Sigmoid colon (tissue), 7 donors: ENCODE data around the gene ESR1. TPM values are rescaled to one million over a fixed set of nuclear protein-coding genes. Genes with fewer than 3 reads are reported as not detected.

Experiments used
- DNase-seq: peaks from one replicate; pipeline ENCODE4 v3.0.0-alpha.2; 2019
- H3K27ac ChIP-seq, 4 donors: fragments of 200-600 bp; sonication (generic); one replicate each; pipeline ENCODE4 v1.5.1; 2016 to 2019; ENCODE audit warnings: mild to moderate bottlenecking in 1 of 4
- H3K27me3 ChIP-seq, 3 donors: fragments of 200-600 bp; sonication (generic); one replicate each; pipeline ENCODE4 v1.5.1; 2019; ENCODE audit warnings: mild to moderate bottlenecking in 1 of 3
- H3K36me3 ChIP-seq, 4 donors: fragments of 200-600 bp; sonication (generic); one replicate each; pipeline ENCODE4 v1.5.1; 2016 to 2019
- H3K4me1 ChIP-seq, 4 donors: fragments of 200-600 bp; sonication (generic); one replicate each; pipeline ENCODE4 v1.5.1; 2017 to 2019
- H3K4me3 ChIP-seq, 4 donors: fragments of 200-600 bp; sonication (generic); one replicate each; pipeline ENCODE4 v1.5.1; 2017 to 2019; ENCODE audit warnings: mild to moderate bottlenecking in 2 of 4, moderate library complexity in 1 of 4
- H3K9me3 ChIP-seq, 4 donors: fragments of 200-600 bp in 3 of 4; sonication (generic) in 3 of 4; one replicate each; pipeline versions ENCODE4 v1.5.1 to v1.6.1; 2013 to 2019
- CTCF ChIP-seq, 4 experiments: fragments of 450-650 bp in 3 of 4; fragments of 200-600 bp in 1 of 4; IDR thresholded peaks; one replicate each; pipeline ENCODE4 v1.5.1; 2016 to 2019; ENCODE audit warnings: antibody characterized with exemption in 4 of 4, mild to moderate bottlenecking in 3 of 4, moderate library complexity in 2 of 4
- EP300 ChIP-seq, 4 donors: sonication (generic); formaldehyde crosslinking; IDR thresholded peaks; one replicate each; pipeline ENCODE4 v1.6.1; 2017; ENCODE audit warnings: antibody characterized with exemption in 4 of 4
- POLR2A ChIP-seq, 2 donors: fragments of 450-650 bp; IDR thresholded peaks; one replicate each; pipeline ENCODE4 v1.6.1; 2016; ENCODE audit warnings: antibody characterized with exemption in 2 of 2, mild to moderate bottlenecking in 2 of 2, moderate library complexity in 2 of 2
- POLR2AphosphoS5 ChIP-seq, 4 donors: sonication (generic); formaldehyde crosslinking; IDR thresholded peaks; one replicate each; pipeline ENCODE4 v1.6.1; 2017; ENCODE audit warnings: antibody characterized with exemption in 4 of 4
- WGBS, 2 donors: extraction: QIAGEN DNeasy Blood & Tissue Kit; methylation state at CpG; one replicate each; pipeline ENCODE4 v1.1.7; 2013; 5-methylcytosine and 5-hydroxymethylcytosine counted together
- intact Hi-C: fragments of 100-400 bp; cut with DNase I; formaldehyde crosslinking; loops from one replicate; pipeline ENCODE4 v1.15.1; 2023
- polyA plus RNA-seq, 3 donors: library from polyadenylated mRNA; stranded (reverse); fragments of 200-250 nt; gene quantifications; one replicate each; pipeline ENCODE4 v1.2.3, GENCODE V29; 2013
- total RNA-seq, 4 donors: library from RNA; depleted of rRNA; stranded (reverse); fragments of >200 nt; gene quantifications; one replicate each; pipeline ENCODE4 v1.1.0, GENCODE V29; 2016
- donor health status: healthy with polysubstance abuse.
- donor health status: Bipolar disorder and iron deficiency.
- donor health status: healthy.

Gene ESR1
- total and polyA plus RNA-seq, 7 donors: under 0.01 to 2.2 (median 0.91) TPM; not detected in 1

GRCh38 chr6:151822252-151823111 lies 15.0 kb downstream of the ESR1 start:
- no peak overlapping the region for H3K4me3 ChIP-seq
- H3K36me3 ChIP-seq: no peaks in the 10 kb centered on the region
- H3K27ac ChIP-seq: no peak overlapping the region
- intact Hi-C loops: no loop called here
- no peaks in the 10 kb centered on the region for H3K4me1 ChIP-seq
- no peaks in the 10 kb centered on the region for H3K27me3 ChIP-seq
- H3K9me3 ChIP-seq: no peaks in the 10 kb centered on the region
- WGBS, 2 donors: 60 to 63% methylated on average over 7 of the region's 7 CpGs
- DNase-seq: no peak
- TF ChIP-seq CTCF (IDR thresholded peaks at IDR 0.05) (no peak), POLR2AphosphoS5 (IDR thresholded peaks at IDR 0.05) (no peak), EP300 (IDR thresholded peaks at IDR 0.05) (no peak), POLR2A (IDR thresholded peaks at IDR 0.05) (no peak)

- no peaks in the 10 kb centered on the region for H3K36me3 ChIP-seq
- no peaks in the 10 kb centered on the region for H3K4me1 ChIP-seq
- no peaks in the 10 kb centered on the region for H3K27me3 ChIP-seq
- no peaks in the 10 kb centered on the region for H3K9me3 ChIP-seq
- TF ChIP-seq EP300 (IDR thresholded peaks at IDR 0.05) (no peak), POLR2AphosphoS5 (IDR thresholded peaks at IDR 0.05) (no peak), CTCF (IDR thresholded peaks at IDR 0.05) (no peak), POLR2A (IDR thresholded peaks at IDR 0.05) (no peak)
- no peak overlapping the region for H3K4me3 ChIP-seq
- WGBS, 2 donors: 76 to 84% methylated on average over 4 of the region's 4 CpGs
- H3K27ac ChIP-seq: no peak overlapping the region
- intact Hi-C loops: no loop called here
- DNase-seq: no peak
Observed at GRCh38 chr6:151826517-151827142, 19.1 kb downstream of the ESR1 start.

GRCh38 chr6:151832710-151833109 lies 25.2 kb downstream of the ESR1 start:
- WGBS, 2 donors: 78 to 84% methylated on average over 3 of the region's 3 CpGs
- no peaks in the 10 kb centered on the region for H3K36me3 ChIP-seq
- no peak overlapping the region for H3K4me3 ChIP-seq
- H3K9me3 ChIP-seq: no peaks in the 10 kb centered on the region
- TF ChIP-seq CTCF (IDR thresholded peaks at IDR 0.05): no peak
- no peak for TF ChIP-seq POLR2A (IDR thresholded peaks at IDR 0.05)
- no peak for TF ChIP-seq POLR2AphosphoS5 (IDR thresholded peaks at IDR 0.05)
- no peak for TF ChIP-seq EP300 (IDR thresholded peaks at IDR 0.05)
- DNase-seq: no peak
- H3K4me1 ChIP-seq: no peaks in the 10 kb centered on the region
- intact Hi-C loops: no loop called here
- H3K27me3 ChIP-seq: no peaks in the 10 kb centered on the region
- no peak overlapping the region for H3K27ac ChIP-seq

GRCh38 chr6:151835396-151835795 lies 27.9 kb downstream of the ESR1 start:
- no peaks in the 10 kb centered on the region for H3K4me1 ChIP-seq

More at GRCh38 chr6:151835396-151835795, 27.9 kb downstream of the ESR1 start:
- Histone ChIP-seq H3K27ac (no peak overlapping the region), H3K27me3 (no peaks in the 10 kb centered on the region), H3K9me3 (no peaks in the 10 kb centered on the region), H3K4me3 (no peak overlapping the region), H3K36me3 (no peaks in the 10 kb centered on the region)
- no peak for DNase-seq
- 57 to 69% methylated on average over 4 of the region's 4 CpGs for WGBS, 2 donors
- TF ChIP-seq POLR2A (IDR thresholded peaks at IDR 0.05): no peak
- TF ChIP-seq POLR2AphosphoS5 (IDR thresholded peaks at IDR 0.05): no peak
- no peak for TF ChIP-seq CTCF (IDR thresholded peaks at IDR 0.05)
- TF ChIP-seq EP300 (IDR thresholded peaks at IDR 0.05): no peak
- intact Hi-C loops: no loop called here
